Uterus (tissue), 2 donors: Measurements from ENCODE around the gene SRPRB.

Experiments used
- POLR2A ChIP-seq, 2 donors: fragments of 450-650 bp; IDR thresholded peaks; one replicate each; pipeline ENCODE4 v1.6.1; 2016; ENCODE audit warnings: antibody characterized with exemption in 2 of 2, mild to moderate bottlenecking in 1 of 2, moderate library complexity in 1 of 2
- TF ChIP-seq, protein P1 (sequence below), 4 experiments: fragments of 200-600 bp in 2 of 4; fragments of 450-650 bp in 2 of 4; sonication (generic) in 2 of 4; IDR thresholded peaks; one replicate each; pipeline ENCODE4 v1.5.1; 2016 to 2019; ENCODE audit warnings: antibody characterized with exemption in 4 of 4, mild to moderate bottlenecking in 2 of 4, moderate library complexity in 1 of 4

DNA sequence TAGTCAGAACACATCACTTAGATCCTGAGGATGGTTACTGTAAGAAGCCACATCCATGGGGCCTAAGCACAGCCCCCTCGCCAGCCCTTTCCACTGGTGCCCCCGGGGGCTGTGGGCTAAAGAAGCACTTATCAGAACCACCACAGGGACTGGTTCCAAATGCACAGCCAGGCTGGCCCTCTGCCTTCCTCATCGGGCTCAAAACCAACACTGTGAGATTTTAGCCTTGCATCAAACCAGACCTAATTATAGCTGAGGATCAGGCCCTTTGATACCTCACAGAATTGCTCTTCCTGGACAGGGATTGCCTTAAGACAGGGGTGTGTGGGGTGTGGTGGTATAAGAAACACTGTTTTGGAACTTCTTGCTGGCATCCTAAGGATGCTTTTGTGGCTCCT lies 23.7 kb downstream of the SRPRB start:
- TF ChIP-seq, protein P1, sequence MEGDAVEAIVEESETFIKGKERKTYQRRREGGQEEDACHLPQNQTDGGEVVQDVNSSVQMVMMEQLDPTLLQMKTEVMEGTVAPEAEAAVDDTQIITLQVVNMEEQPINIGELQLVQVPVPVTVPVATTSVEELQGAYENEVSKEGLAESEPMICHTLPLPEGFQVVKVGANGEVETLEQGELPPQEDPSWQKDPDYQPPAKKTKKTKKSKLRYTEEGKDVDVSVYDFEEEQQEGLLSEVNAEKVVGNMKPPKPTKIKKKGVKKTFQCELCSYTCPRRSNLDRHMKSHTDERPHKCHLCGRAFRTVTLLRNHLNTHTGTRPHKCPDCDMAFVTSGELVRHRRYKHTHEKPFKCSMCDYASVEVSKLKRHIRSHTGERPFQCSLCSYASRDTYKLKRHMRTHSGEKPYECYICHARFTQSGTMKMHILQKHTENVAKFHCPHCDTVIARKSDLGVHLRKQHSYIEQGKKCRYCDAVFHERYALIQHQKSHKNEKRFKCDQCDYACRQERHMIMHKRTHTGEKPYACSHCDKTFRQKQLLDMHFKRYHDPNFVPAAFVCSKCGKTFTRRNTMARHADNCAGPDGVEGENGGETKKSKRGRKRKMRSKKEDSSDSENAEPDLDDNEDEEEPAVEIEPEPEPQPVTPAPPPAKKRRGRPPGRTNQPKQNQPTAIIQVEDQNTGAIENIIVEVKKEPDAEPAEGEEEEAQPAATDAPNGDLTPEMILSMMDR (IDR thresholded peaks at IDR 0.05) = no peak
- no peak for TF ChIP-seq POLR2A (IDR thresholded peaks at IDR 0.05)
